WTC11 (cell line): ENCODE results near the gene SYT5. TPM values are rescaled to one million over a fixed set of nuclear protein-coding genes. Genes with fewer than 3 reads are reported as not detected.

Source experiments
- ATAC-seq: fragments of 200-7000 bp; cut with Tn5 transposase; 2 replicates; pipeline ENCODE4 v1.10.0; 2021; ENCODE audit warnings: mild to moderate bottlenecking, moderate library complexity
- CTCF ChIA-PET: fragments of 300-600 bp; sonication (Branson Sonifier 250); formaldehyde crosslinking; loops from one replicate; lab custom pipeline; 2021; ENCODE audit warnings: antibody characterized with exemption; lab: Charles Lee
- POLR2A ChIA-PET: fragments of 350-600 bp; sonication (Branson Sonifier 250); formaldehyde crosslinking; loops from one replicate; lab custom pipeline; 2021; ENCODE audit warnings: antibody characterized with exemption; lab: Charles Lee
- DNase-seq: peaks from one replicate; pipeline ENCODE4 v3.0.0; 2021; ENCODE audit warnings: low spot score
- H3K27ac Mint-ChIP-seq: 2 replicates; pipeline ENCODE4 v1.8.0; 2021; ENCODE audit warnings: mixed read lengths
- H3K27me3 Mint-ChIP-seq: 2 replicates; pipeline ENCODE4 v1.8.0; 2021; ENCODE audit warnings: low read depth, mild to moderate bottlenecking, moderate library complexity, mixed read lengths
- H3K36me3 Mint-ChIP-seq: 2 replicates; pipeline ENCODE4 v1.8.0; 2021; ENCODE audit warnings: mixed read lengths
- H3K4me1 Mint-ChIP-seq: 2 replicates; pipeline ENCODE4 v1.8.0; 2022; ENCODE audit warnings: mixed read lengths
- H3K4me3 Mint-ChIP-seq: 2 replicates; pipeline ENCODE4 v1.8.0; 2021; ENCODE audit warnings: mild to moderate bottlenecking, moderate library complexity, mixed read lengths
- H3K9me3 Mint-ChIP-seq: 2 replicates; pipeline ENCODE4 v1.8.0; 2021; ENCODE audit warnings: mixed read lengths
- ELF4 ChIP-seq: sonication (generic); formaldehyde crosslinking; IDR thresholded peaks from 2 replicates; pipeline ENCODE4 v1.8.1; 2022; ENCODE audit warnings: low read depth, mild to moderate bottlenecking, moderate library complexity, missing genetic modification reagents
- EMX1 ChIP-seq: fragments of 250-450 bp; sonication (Bioruptor Pico); IDR thresholded peaks from 2 replicates; pipeline ENCODE4 v1.8.0; 2021; ENCODE audit warnings: mild to moderate bottlenecking
- GABPB1 ChIP-seq: sonication (generic); formaldehyde crosslinking; IDR thresholded peaks from 2 replicates; pipeline ENCODE4 v1.8.1; 2023; ENCODE audit warnings: mild to moderate bottlenecking, missing genetic modification reagents
- GRHL2 ChIP-seq: fragments of 250-450 bp; sonication (Bioruptor Pico); IDR thresholded peaks from 2 replicates; pipeline ENCODE4 v1.8.0; 2022; ENCODE audit warnings: mild to moderate bottlenecking, moderate library complexity; ENCODE audit not compliant: insufficient replicate concordance, severe bottlenecking
- MYBL2 ChIP-seq: sonication (generic); formaldehyde crosslinking; IDR thresholded peaks from 2 replicates; pipeline ENCODE4 v1.8.1; 2023; ENCODE audit warnings: mild to moderate bottlenecking, moderate library complexity, missing genetic modification reagents
- NFE2L1 ChIP-seq: sonication (generic); formaldehyde crosslinking; IDR thresholded peaks from 2 replicates; pipeline ENCODE4 v1.8.1; 2023; ENCODE audit warnings: missing genetic modification reagents
- NR1H2 ChIP-seq: sonication (generic); formaldehyde crosslinking; IDR thresholded peaks from 2 replicates; pipeline ENCODE4 v1.9.0; 2021; ENCODE audit warnings: mild to moderate bottlenecking, moderate library complexity, missing genetic modification reagents
- NR2C2 ChIP-seq: sonication (generic); formaldehyde crosslinking; IDR thresholded peaks from 2 replicates; pipeline ENCODE4 v1.8.0; 2022; ENCODE audit warnings: mild to moderate bottlenecking, missing genetic modification reagents
- RELA ChIP-seq: sonication (generic); formaldehyde crosslinking; IDR thresholded peaks from 2 replicates; pipeline ENCODE4 v1.8.1; 2022; ENCODE audit warnings: missing genetic modification reagents, mild to moderate bottlenecking, borderline replicate concordance
- SOX15 ChIP-seq: fragments of 250-450 bp; sonication (Bioruptor Pico); IDR thresholded peaks from 2 replicates; pipeline ENCODE4 v1.9.0; 2021; ENCODE audit warnings: mild to moderate bottlenecking
- SP1 ChIP-seq: sonication (generic); formaldehyde crosslinking; conservative IDR thresholded peaks from 2 replicates; pipeline ENCODE4 v1.8.1; 2022; ENCODE audit warnings: missing genetic modification reagents
- TEAD4 ChIP-seq: sonication (generic); formaldehyde crosslinking; IDR thresholded peaks from 2 replicates; pipeline ENCODE4 v1.8.0; 2022; ENCODE audit warnings: mild to moderate bottlenecking, missing genetic modification reagents
- ZBTB21 ChIP-seq: sonication (generic); formaldehyde crosslinking; IDR thresholded peaks from 2 replicates; pipeline ENCODE4 v1.8.1; 2023; ENCODE audit warnings: mild to moderate bottlenecking, missing genetic modification reagents, borderline replicate concordance
- ZNF423 ChIP-seq: fragments of 250-450 bp; sonication (Bioruptor Pico); IDR thresholded peaks from 2 replicates; pipeline ENCODE4 v2.1.2; 2022; ENCODE audit warnings: mild to moderate bottlenecking, moderate library complexity
- ZNF425 ChIP-seq: fragments of 250-450 bp; sonication (Bioruptor Pico); conservative IDR thresholded peaks from 2 replicates; pipeline ENCODE4 v1.9.0; 2021; ENCODE audit warnings: mild to moderate bottlenecking
- ZSCAN18 ChIP-seq: fragments of 250-450 bp; sonication (Bioruptor Pico); IDR thresholded peaks from 2 replicates; pipeline ENCODE4 v2.1.2; 2022; ENCODE audit warnings: mild to moderate bottlenecking, moderate library complexity
- total RNA-seq: library from RNA; stranded (reverse); gene quantifications from 3 replicates; pipeline ENCODE4 v1.2.3, GENCODE V29; 2021
- TF ChIP-seq, protein P1 (sequence below): sonication (generic); formaldehyde crosslinking; IDR thresholded peaks from 2 replicates; pipeline ENCODE4 v1.8.1; 2023; ENCODE audit warnings: mild to moderate bottlenecking, missing genetic modification reagents
- TF ChIP-seq, protein P2 (sequence below): sonication (generic); formaldehyde crosslinking; IDR thresholded peaks from 2 replicates; pipeline ENCODE4 v1.8.1; 2022; ENCODE audit warnings: low read depth, missing genetic modification reagents, borderline replicate concordance
- TF ChIP-seq, protein P3 (sequence below): sonication (generic); formaldehyde crosslinking; IDR thresholded peaks from 2 replicates; pipeline ENCODE4 v1.8.0; 2022; ENCODE audit warnings: missing genetic modification reagents
- TF ChIP-seq, protein P4 (sequence below): fragments of 250-450 bp; sonication (Bioruptor Pico); IDR thresholded peaks from 2 replicates; pipeline ENCODE4 v1.8.0; 2021; ENCODE audit warnings: mild to moderate bottlenecking
- TF ChIP-seq, protein P5 (sequence below): sonication (generic); formaldehyde crosslinking; IDR thresholded peaks from 2 replicates; pipeline ENCODE4 v1.8.1; 2022; ENCODE audit warnings: mild to moderate bottlenecking, missing genetic modification reagents, moderate library complexity, borderline replicate concordance
- TF ChIP-seq, protein P6 (sequence below): sonication (generic); formaldehyde crosslinking; conservative IDR thresholded peaks from 2 replicates; pipeline ENCODE4 v1.8.1; 2023; ENCODE audit warnings: mild to moderate bottlenecking, low read depth, missing genetic modification reagents, moderate library complexity

The SYT5 gene
- total RNA-seq, 1 experiment from 2014 or later = 0.77 TPM

DNA sequence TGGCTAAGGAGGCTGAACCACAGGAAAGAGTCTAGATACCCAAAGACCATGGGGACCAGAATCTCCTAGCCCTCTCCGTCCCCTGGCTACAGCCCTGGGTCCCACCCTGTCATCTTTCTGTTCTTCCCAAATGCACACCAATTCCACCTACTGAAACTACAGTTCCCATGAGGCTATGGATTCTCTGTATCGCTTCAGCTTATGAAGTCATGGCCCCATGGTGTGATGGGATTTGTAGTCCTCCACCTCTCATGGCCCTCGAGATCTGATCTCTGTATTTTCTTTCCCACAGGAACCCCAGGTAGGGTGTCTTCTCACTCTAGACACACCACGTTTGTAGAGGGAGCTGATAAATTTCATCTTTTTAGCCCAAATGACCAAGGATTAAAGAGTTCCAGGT, 17.4 kb upstream of the SYT5 start (continued):
- no peak for TF ChIP-seq ZNF425 (CRISPR knock-in tag)
- TF ChIP-seq ZNF423 = no peak
- TF ChIP-seq TEAD4 (CRISPR knock-in tag) = no peak
- TF ChIP-seq, protein P1, sequence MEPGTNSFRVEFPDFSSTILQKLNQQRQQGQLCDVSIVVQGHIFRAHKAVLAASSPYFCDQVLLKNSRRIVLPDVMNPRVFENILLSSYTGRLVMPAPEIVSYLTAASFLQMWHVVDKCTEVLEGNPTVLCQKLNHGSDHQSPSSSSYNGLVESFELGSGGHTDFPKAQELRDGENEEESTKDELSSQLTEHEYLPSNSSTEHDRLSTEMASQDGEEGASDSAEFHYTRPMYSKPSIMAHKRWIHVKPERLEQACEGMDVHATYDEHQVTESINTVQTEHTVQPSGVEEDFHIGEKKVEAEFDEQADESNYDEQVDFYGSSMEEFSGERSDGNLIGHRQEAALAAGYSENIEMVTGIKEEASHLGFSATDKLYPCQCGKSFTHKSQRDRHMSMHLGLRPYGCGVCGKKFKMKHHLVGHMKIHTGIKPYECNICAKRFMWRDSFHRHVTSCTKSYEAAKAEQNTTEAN (CRISPR knock-in tag) = no peak
- TF ChIP-seq SP1 = no peak
- no peak for TF ChIP-seq ELF4 (CRISPR knock-in tag)
- no peak for TF ChIP-seq NR1H2 (CRISPR knock-in tag)
- TF ChIP-seq SOX15 (CRISPR knock-in tag) = no peak
- TF ChIP-seq, protein P2, sequence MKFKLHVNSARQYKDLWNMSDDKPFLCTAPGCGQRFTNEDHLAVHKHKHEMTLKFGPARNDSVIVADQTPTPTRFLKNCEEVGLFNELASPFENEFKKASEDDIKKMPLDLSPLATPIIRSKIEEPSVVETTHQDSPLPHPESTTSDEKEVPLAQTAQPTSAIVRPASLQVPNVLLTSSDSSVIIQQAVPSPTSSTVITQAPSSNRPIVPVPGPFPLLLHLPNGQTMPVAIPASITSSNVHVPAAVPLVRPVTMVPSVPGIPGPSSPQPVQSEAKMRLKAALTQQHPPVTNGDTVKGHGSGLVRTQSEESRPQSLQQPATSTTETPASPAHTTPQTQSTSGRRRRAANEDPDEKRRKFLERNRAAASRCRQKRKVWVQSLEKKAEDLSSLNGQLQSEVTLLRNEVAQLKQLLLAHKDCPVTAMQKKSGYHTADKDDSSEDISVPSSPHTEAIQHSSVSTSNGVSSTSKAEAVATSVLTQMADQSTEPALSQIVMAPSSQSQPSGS (CRISPR knock-in tag) = no peak
- no peak for TF ChIP-seq EMX1 (CRISPR knock-in tag)
- no peak for TF ChIP-seq NR2C2 (CRISPR knock-in tag)

DNA sequence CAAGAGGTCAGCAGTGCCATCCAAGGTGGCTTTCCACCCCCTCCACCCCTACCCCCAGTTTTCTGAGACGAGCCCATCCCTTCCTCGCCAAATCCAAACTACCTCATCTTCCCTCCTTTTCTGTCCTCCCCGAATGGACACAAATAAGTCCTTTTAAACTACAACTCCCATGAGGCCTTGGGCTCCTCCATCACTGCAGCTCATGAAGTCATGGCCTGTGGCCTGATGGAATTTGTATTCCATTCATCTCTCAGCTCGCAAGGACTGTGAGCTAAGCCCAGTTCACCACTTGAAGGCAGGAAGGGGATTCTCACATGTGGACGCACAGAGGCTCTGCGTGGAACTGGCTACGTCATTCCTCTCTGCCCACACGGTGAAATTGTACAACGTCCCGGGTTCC, 16.7 kb upstream of the SYT5 start:
- no peaks in the 10 kb centered on the region for H3K36me3 Mint-ChIP-seq
- H3K4me3 Mint-ChIP-seq = no peak overlapping the region
- ChIA-PET CTCF (interaction anchor here (1.4 kb wide), 1 partner anchor 108 kb away, joined by 3 read pairs; no protein-coding TSS in a partner anchor), POLR2A (interaction anchor here (0.6 kb wide), 1 partner anchor 40 kb away, joined by 4 read pairs; no protein-coding TSS in a partner anchor)
- peak; percentile 55 for ATAC-seq
- H3K4me1 Mint-ChIP-seq = no peaks in the 10 kb centered on the region
- H3K9me3 Mint-ChIP-seq = no peaks in the 10 kb centered on the region
- H3K27ac Mint-ChIP-seq = no peak overlapping the region
- DNase-seq = no peak
- peaks cover 44% of the 10 kb centered on the region for H3K27me3 Mint-ChIP-seq
- TF ChIP-seq, protein P3, sequence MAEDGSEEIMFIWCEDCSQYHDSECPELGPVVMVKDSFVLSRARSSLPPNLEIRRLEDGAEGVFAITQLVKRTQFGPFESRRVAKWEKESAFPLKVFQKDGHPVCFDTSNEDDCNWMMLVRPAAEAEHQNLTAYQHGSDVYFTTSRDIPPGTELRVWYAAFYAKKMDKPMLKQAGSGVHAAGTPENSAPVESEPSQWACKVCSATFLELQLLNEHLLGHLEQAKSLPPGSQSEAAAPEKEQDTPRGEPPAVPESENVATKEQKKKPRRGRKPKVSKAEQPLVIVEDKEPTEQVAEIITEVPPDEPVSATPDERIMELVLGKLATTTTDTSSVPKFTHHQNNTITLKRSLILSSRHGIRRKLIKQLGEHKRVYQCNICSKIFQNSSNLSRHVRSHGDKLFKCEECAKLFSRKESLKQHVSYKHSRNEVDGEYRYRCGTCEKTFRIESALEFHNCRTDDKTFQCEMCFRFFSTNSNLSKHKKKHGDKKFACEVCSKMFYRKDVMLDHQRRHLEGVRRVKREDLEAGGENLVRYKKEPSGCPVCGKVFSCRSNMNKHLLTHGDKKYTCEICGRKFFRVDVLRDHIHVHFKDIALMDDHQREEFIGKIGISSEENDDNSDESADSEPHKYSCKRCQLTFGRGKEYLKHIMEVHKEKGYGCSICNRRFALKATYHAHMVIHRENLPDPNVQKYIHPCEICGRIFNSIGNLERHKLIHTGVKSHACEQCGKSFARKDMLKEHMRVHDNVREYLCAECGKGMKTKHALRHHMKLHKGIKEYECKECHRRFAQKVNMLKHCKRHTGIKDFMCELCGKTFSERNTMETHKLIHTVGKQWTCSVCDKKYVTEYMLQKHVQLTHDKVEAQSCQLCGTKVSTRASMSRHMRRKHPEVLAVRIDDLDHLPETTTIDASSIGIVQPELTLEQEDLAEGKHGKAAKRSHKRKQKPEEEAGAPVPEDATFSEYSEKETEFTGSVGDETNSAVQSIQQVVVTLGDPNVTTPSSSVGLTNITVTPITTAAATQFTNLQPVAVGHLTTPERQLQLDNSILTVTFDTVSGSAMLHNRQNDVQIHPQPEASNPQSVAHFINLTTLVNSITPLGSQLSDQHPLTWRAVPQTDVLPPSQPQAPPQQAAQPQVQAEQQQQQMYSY (CRISPR knock-in tag) = no peak
- no peak for TF ChIP-seq ZBTB21 (CRISPR knock-in tag)
- no peak for TF ChIP-seq EMX1 (CRISPR knock-in tag)
- TF ChIP-seq GRHL2 (CRISPR knock-in tag) = no peak
- TF ChIP-seq, protein P4, sequence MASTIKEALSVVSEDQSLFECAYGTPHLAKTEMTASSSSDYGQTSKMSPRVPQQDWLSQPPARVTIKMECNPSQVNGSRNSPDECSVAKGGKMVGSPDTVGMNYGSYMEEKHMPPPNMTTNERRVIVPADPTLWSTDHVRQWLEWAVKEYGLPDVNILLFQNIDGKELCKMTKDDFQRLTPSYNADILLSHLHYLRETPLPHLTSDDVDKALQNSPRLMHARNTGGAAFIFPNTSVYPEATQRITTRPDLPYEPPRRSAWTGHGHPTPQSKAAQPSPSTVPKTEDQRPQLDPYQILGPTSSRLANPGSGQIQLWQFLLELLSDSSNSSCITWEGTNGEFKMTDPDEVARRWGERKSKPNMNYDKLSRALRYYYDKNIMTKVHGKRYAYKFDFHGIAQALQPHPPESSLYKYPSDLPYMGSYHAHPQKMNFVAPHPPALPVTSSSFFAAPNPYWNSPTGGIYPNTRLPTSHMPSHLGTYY (CRISPR knock-in tag) = no peak
- no peak for TF ChIP-seq NFE2L1 (CRISPR knock-in tag)
- TF ChIP-seq MYBL2 (CRISPR knock-in tag) = no peak
- TF ChIP-seq, protein P5, sequence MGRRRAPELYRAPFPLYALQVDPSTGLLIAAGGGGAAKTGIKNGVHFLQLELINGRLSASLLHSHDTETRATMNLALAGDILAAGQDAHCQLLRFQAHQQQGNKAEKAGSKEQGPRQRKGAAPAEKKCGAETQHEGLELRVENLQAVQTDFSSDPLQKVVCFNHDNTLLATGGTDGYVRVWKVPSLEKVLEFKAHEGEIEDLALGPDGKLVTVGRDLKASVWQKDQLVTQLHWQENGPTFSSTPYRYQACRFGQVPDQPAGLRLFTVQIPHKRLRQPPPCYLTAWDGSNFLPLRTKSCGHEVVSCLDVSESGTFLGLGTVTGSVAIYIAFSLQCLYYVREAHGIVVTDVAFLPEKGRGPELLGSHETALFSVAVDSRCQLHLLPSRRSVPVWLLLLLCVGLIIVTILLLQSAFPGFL = no peak
- no peak for TF ChIP-seq ZSCAN18
- TF ChIP-seq GABPB1 = no peak
- TF ChIP-seq, protein P6, sequence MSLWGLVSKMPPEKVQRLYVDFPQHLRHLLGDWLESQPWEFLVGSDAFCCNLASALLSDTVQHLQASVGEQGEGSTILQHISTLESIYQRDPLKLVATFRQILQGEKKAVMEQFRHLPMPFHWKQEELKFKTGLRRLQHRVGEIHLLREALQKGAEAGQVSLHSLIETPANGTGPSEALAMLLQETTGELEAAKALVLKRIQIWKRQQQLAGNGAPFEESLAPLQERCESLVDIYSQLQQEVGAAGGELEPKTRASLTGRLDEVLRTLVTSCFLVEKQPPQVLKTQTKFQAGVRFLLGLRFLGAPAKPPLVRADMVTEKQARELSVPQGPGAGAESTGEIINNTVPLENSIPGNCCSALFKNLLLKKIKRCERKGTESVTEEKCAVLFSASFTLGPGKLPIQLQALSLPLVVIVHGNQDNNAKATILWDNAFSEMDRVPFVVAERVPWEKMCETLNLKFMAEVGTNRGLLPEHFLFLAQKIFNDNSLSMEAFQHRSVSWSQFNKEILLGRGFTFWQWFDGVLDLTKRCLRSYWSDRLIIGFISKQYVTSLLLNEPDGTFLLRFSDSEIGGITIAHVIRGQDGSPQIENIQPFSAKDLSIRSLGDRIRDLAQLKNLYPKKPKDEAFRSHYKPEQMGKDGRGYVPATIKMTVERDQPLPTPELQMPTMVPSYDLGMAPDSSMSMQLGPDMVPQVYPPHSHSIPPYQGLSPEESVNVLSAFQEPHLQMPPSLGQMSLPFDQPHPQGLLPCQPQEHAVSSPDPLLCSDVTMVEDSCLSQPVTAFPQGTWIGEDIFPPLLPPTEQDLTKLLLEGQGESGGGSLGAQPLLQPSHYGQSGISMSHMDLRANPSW (CRISPR knock-in tag) = no peak
- no peak for TF ChIP-seq RELA (CRISPR knock-in tag)
